ENCODE data around the gene AKAP14. TPM values are rescaled to one million over a fixed set of nuclear protein-coding genes. Genes with fewer than 3 reads are reported as not detected.

AKAP14 gene
- total RNA-seq = not detected in 2 replicates

DNA sequence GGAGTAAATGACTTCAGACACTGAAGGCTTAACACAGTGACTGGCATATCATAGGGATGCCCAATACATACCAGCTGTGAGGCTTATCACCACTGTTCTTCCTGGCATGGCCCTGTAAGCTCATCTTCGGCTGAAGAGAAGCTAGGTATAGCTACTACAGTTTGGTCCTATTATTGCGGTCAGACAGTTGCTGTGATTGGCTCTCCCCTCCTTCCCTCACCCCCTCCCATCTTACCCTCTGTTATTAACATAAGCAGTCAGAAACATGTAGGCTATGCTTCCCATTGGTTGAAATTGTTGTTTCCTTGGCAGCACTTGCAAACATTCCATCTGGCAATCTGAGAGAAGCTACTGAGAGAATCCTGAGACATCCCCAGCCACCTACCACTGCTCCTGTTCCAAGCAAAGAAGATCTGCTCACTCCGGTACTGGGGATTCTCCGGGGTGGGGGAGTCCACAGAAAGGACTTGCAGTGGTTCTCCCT, at the start of gene AKAP14:
AKAP14 (plus strand) TSS at position 51 of the 484 bp plus-strand sequence. CDS start 7,331 bp downstream, outside the sequence.

DNA sequence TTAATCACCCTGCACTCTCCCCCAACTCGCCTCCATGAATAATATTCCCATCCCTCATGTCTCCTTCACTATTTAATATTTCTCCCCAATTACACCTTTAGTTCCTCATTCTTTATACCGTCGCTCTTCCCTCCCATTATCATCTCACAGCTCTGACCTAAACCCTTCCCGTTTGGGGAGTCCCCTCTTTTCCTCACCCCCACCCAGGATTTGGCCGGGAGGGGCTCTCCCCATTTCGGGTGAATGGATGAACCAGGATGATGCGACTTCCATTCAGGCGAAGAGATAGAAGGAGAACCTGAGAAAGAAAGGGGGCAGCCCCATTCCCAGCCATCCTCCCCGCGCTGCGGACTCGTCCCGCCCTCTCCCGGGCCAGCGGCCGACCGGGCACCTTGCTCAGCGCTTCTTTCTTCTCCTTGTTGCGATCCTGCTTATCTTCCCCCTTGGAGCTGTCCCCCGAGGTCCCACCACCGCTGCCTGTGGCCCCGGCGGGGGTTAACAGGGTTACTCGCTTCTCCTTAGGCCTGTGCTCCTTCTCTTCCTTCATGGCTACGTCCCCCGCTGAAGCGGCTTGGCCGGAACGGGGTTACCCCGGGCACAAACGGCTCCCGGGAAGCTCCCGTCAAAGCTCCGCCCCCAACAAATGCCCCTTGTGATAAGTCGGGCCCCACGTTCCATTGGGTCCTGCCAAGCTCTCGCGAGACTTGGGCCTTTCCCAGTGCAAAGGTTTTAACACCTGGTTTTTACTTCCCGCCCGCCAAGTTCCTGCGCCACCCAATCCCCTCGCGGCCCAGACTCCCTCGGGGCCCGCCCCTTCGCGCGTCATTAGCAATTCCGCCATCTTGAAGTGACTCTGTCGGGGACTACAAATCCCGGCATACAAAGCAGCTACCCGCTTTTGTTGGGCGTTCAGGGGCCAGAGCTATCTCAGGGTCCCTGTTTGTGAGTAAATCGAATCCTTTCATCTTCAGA, 43.0 kb upstream of the AKAP14 start, which contains the start of gene UPF3B:
UPF3B (minus strand) TSS at position 582 of the 972 bp plus-strand sequence; CDS start at position 547, 35 bp downstream.

DNA sequence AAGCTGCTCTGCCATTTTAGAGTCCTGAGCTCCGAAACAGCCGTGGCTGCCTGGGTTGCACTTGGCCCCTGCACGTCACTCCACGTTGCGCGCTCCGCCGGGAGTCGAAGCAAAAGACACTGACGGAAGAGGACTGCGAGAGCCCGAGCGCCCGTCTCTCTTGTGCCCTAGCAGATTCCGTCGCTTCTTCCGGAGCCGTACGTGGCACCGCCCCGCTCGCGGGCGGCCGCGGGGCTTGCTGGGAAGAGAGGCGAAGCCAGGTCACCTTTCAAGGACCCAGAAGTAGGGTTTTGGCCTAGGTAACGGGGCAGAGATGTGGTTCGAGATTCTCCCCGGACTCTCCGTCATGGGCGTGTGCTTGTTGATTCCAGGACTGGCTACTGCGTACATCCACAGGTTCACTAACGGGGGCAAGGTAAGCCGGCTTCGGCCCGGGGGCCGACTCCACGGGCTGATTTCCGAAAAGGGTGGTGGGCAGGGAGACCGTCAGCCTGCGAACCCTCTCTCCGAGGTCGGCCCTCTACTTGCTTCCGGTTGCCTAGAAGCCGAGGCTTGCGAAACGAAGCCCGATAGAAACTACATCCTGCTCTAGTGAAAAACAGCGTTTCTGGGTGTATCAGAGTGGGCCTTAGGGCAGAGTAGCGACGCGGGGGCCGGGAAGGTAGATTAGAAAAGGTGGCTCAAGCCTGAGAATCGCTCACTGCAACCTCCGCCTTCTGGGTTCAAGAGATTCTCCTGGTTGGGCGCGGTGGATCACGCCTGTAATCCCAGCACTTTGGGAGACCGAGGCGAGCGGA, 23.9 kb upstream of the AKAP14 start, which contains the start of the genes NDUFA1 and RNF113A:
NDUFA1 (plus strand) TSS at position 234 of the 797 bp plus-strand sequence; CDS start at position 314, 80 bp downstream.
RNF113A (minus strand) TSS at position 135 of the 797 bp plus-strand sequence; CDS start at position 15, 120 bp downstream.

DNA sequence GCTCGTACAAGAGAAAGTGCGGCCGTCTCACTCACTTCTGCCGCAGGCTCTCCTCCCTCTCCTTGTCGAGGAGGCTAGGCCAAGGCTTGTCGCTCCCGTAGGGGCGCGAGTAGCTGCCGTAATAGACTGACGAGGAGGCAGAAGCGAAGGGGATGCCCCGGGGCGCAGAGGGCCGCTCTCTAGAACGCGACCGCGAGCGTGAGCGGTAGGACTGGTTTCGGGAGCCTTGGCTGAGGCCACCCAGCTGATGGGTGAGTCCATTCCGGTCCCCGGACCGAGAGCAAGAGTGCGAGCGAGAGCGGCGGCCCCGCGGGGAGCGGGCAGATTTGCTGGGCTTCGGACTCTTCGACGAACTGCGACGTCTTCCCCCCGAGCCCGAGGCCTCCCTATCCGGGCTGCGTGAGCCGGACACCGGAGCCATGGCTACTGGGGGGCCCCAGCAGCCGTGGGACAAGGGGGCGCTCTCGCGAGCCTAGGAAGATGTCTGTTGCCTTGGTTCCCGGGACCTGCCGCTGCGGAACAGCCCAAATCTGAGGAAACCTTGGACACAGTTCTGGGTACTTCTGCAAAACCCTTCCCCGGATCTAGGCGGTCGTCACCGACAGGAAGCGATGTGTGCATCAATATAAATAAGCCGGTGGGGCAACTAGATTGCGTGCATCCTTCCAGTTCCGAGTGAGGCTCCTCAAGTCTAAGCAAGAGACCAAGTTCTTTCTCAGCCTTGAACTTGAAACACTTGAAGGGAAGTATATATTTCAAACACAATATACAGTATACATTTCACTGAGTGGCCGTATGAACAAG, 47.7 kb downstream of the AKAP14 start, which contains the start of gene NKAP:
NKAP (minus strand) TSS at position 567 of the 804 bp plus-strand sequence; CDS start at position 421, 146 bp downstream.

Other genes with a start within 250 kb of the AKAP14 start
- gene SEPTIN6, start 202.7 kb upstream of the AKAP14 start, total RNA-seq = 29.4 and 32.2 TPM in 2 replicates
- not detected in 2 replicates for gene SOWAHD, start 137.3 kb upstream of the AKAP14 start, total RNA-seq
- gene RPL39, start 104.3 kb upstream of the AKAP14 start, total RNA-seq = 1,694 and 2,039 TPM in 2 replicates
- 4.1 and 4.9 TPM in 2 replicates for gene UPF3B, start 42.9 kb upstream of the AKAP14 start, total RNA-seq
- 10.4 and 13.0 TPM in 2 replicates for gene RNF113A, start 24.2 kb upstream of the AKAP14 start, total RNA-seq
- 54.2 and 66.2 TPM in 2 replicates for gene NDUFA1, start 24.1 kb upstream of the AKAP14 start, total RNA-seq
- 5.5 and 5.6 TPM in 2 replicates for gene NKAP, start 47.9 kb downstream of the AKAP14 start, total RNA-seq
- gene RHOXF2B, start 181.8 kb downstream of the AKAP14 start, total RNA-seq = not detected in 2 replicates
- gene RHOXF1, start 220.0 kb downstream of the AKAP14 start, total RNA-seq = not detected in 2 replicates

All from thoracic aorta endothelial cell (primary cell).